RPMI8226 (cell line): ENCODE data around the gene NRG3.
"Not testable (repeated sequence)": the region's sequence is repeated elsewhere in the genome, so short reads cannot be mapped to it uniquely, and the experiment has no call there.

Experiments
- DNase-seq: peaks from one replicate; pipeline ENCODE4 v3.0.0-alpha.2; 2015

The NRG3 gene

GRCh38 chr10:82942286-82943099 lies 1067.5 kb downstream of the NRG3 start:
- DNase-seq: no peak

GRCh38 chr10:82943142-82943541 lies 1068.1 kb downstream of the NRG3 start:
- DNase-seq: no peak

GRCh38 chr10:82949816-82950575 lies 1075.0 kb downstream of the NRG3 start:
- DNase-seq: no peak

GRCh38 chr10:82953331-82953730 lies 1078.3 kb downstream of the NRG3 start:
- no peak for DNase-seq

GRCh38 chr10:82953909-82954308 lies 1078.9 kb downstream of the NRG3 start:
- no peak for DNase-seq

- not testable (repeated sequence) for DNase-seq
Observed at GRCh38 chr10:82960421-82961060, 1085.5 kb downstream of the NRG3 start.

- no peak for DNase-seq
Observed at GRCh38 chr10:82961864-82962263, 1086.9 kb downstream of the NRG3 start.

- no peak for DNase-seq
Observed at GRCh38 chr10:82966130-82966529, 1091.1 kb downstream of the NRG3 start.

GRCh38 chr10:82968533-82968932 lies 1093.5 kb downstream of the NRG3 start:
- no peak for DNase-seq

- DNase-seq: peak; percentile 2
Observed at GRCh38 chr10:82969405-82969804, 1094.4 kb downstream of the NRG3 start.

GRCh38 chr10:82980321-82980720 lies 1105.3 kb downstream of the NRG3 start:
- no peak for DNase-seq

- DNase-seq: no peak
Observed at GRCh38 chr10:82981137-82981723, 1106.2 kb downstream of the NRG3 start.

GRCh38 chr10:82982110-82982608 lies 1107.2 kb downstream of the NRG3 start:
- no peak for DNase-seq

GRCh38 chr10:82986216-82986615 lies 1111.2 kb downstream of the NRG3 start:
- DNase-seq: no peak

- DNase-seq: not testable (repeated sequence)
Observed at GRCh38 chr10:83006479-83006878, 1131.5 kb downstream of the NRG3 start.

GRCh38 chr10:83007510-83007909 lies 1132.5 kb downstream of the NRG3 start:
- no peak for DNase-seq

GRCh38 chr10:83012866-83013265 lies 1137.9 kb downstream of the NRG3 start:
- DNase-seq: no peak

GRCh38 chr10:83017076-83017867 lies 1142.3 kb downstream of the NRG3 start:
- no peak for DNase-seq

- DNase-seq: no peak
Observed at GRCh38 chr10:83023662-83024061, 1148.7 kb downstream of the NRG3 start.
